GM10847 (cell line): ENCODE data around the gene WASL.

ENCODE experiments used
- POLR2A ChIP-seq: IDR thresholded peaks from 2 replicates; pipeline ENCODE4 v1.6.1; 2011; ENCODE audit not compliant: insufficient read length; ENCODE audit errors: extremely low read depth

WASL gene

GRCh38 chr7:123687161-123687560 lies 61.6 kb downstream of the WASL start:
- TF ChIP-seq POLR2A, result no peak

- TF ChIP-seq POLR2A, result no peak
Measured at GRCh38 chr7:123682690-123683089, 66.1 kb downstream of the WASL start.

- no peak for TF ChIP-seq POLR2A
Measured at GRCh38 chr7:123681561-123681960, 67.2 kb downstream of the WASL start.

GRCh38 chr7:123680580-123680979 lies 68.2 kb downstream of the WASL start:
- no peak for TF ChIP-seq POLR2A

DNA sequence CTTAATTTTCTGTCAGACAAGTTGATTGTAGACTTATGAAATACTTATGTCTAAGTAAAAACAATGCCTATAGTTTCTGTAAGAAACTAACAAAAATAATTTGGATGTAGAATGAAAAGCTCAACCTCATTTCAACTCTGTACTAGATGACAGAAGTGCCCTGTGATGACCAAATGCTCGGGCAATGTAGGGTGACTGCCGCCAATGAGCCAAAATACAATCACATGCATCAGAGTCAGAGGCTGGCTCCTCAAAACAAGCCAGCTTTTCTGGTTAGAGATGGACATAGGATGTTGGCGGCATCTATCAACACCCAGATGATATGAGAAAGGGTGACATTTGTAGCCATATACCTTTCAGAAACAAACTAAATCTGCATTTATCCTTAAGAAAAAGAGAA lies 69.2 kb downstream of the WASL start:
- TF ChIP-seq POLR2A, result no peak

- no peak for TF ChIP-seq POLR2A
Measured at GRCh38 chr7:123677061-123677715, 71.6 kb downstream of the WASL start.

DNA sequence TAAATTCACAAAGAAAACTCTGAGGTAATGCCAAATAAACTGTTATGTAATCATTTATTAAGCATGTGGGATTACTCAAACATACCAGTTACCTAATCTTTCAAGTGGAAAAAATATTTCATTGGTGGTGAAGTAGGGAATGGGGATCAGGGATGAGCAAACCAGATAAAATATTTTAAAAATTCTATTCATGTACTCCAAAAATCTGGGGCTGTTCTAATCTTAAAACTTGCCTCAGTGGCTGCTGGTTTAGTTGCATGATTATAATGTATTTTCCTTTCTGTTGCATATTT lies 73.7 kb downstream of the WASL start:
- no peak for TF ChIP-seq POLR2A

DNA sequence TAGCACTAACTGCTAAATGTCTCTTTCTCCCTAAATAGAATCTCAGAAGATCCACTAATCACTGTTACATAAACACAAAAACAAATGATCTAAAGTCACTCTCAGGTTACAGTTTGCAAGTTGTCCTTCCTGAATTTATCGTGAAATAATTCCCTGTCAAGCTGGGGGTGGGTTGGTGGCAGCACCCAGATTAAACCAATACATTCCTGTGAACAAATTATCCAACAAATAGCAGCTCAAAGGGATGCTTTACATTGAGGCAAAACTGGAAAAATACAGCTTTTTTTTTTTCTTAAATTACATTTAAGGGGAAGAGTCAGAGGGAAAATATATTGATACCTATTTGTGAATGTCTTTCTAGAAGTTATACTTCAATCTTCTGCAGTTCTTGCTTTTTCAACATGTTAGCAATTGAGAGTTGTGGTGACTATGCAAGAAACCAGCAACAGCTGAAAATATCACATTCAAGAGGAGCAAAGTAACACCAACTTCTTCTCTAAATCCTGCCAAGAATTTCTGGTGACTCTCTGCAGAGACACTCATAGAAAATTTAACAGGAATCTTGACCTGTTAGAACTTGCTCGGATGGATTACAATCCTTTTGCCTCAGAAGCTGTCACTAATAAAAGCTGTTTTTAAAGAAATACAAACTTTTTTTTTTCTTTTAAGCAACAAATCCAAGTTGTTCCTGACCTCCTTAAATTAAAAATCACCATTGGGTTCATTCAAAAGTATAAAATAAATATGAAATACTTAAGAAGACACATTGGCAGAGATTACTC lies 74.2 kb downstream of the WASL start:
- no peak for TF ChIP-seq POLR2A

DNA sequence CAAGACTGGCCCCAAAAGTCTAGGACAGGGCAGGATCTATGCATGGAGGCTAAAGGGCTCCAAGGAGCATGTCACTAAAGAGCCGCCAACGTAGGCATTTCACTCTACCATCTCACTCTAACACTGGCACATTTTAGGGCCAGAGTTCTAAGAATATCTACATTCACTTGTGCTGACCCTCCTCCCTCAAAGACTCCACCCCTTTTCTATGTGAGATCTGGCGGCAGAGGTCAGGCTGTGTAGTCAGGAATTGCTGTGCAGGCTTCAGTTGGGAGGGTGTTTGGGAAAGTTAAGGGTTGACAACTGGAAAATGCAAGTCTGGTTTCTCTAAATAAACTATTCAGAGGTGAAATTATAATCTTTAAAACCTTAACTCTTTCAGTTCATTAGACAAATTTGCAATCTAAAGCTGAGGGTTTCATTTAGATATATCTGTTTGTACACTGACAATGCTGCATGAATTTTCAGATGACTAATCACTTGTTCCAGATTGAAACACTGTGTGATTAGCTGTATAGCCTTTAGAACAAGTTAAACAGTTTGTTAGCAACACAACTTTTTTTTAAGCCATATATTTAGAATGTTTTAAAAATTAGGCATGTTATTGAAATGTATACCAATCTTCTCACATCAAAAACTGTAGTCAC lies 74.9 kb downstream of the WASL start:
- TF ChIP-seq POLR2A, result no peak

- no peak for TF ChIP-seq POLR2A
Measured at GRCh38 chr7:123673137-123673732, 75.6 kb downstream of the WASL start.

GRCh38 chr7:123669485-123669884 lies 79.3 kb downstream of the WASL start:
- TF ChIP-seq POLR2A, result no peak

DNA sequence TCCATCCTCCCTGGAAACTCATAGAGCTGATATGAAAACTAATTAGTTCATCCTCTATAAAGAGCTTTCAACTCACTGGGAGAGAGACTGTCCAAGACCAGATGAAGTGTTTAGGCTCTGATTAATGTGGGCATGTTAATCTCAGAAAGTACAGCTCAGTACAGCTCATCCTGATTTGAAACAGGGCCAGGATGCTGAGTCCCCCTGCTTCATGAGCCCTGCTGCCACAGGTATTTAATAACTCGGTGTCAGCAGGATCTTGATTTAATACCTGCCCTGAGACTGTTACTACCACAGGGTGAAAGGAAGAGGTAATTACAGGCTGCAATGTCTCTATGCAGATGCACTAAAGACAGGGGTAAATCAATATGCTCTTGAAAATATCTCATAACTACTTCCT lies 82.3 kb downstream of the WASL start:
- TF ChIP-seq POLR2A, result no peak

DNA sequence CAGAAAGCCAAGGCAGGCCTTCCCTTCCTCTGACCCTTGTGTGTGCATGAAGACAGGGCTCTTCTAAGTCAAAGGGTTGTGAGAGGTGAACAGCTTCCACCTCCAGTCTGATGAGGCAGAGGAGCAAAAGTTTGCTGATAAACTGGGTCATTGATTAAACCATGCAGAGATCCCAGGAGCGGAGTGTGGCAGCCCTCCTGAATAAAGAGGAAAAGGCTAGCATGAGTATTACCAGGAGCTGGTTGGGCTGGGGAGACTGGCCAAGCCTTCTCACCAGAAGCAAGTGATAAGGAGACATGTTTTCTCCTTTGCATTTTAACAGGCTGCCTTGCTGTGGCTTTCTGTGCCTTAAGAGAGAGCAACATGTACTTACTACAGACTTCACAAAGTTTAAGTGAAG lies 82.9 kb downstream of the WASL start:
- TF ChIP-seq POLR2A, result no peak

DNA sequence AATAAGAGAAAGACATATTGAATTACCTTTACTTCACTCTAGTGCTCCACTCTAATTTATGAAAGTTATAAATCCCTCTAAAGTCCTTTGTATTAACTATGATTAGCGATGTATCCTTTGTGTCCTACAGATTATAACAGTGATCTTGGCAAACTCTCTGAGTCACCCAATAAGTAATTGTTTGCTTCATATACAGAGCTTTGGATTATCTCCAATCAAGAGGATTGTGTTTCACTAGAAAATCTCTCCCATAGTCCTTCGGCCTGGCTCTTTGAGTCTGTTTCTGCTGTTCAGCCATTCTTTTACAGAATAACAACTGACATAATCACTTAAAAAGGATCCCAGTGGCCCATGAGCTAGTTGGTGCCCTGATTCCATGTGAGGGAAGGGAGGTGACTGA lies 83.6 kb downstream of the WASL start:
- no peak for TF ChIP-seq POLR2A

DNA sequence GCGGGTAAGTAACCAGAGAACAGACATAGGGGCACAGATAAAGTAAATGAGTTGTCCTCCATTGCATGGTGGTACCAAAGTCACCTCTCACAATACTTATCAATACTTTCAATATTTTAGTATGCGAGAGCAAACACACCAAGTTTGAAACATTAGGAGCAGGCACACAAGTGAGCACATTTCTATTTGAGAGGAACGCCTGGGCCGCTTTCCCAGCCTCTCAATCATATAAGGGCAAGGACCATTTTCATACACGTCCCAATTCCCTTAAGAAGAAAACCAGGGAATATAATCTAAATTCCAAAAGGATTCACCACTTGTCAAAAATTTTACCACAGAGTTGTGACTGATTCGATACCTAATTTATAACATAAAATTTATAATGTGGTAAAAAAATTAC lies 85.6 kb downstream of the WASL start:
- no peak for TF ChIP-seq POLR2A

- no peak for TF ChIP-seq POLR2A
Measured at GRCh38 chr7:123662755-123663154, 86.0 kb downstream of the WASL start.

DNA sequence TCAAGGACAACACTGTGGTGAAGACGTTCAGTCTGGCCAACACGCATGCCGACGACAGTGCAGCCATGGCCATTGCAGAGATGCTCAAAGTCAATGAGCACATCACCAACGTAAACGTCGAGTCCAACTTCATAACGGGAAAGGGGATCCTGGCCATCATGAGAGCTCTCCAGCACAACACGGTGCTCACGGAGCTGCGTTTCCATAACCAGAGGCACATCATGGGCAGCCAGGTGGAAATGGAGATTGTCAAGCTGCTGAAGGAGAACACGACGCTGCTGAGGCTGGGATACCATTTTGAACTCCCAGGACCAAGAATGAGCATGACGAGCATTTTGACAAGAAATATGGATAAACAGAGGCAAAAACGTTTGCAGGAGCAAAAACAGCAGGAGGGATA lies 86.5 kb downstream of the WASL start:
- no peak for TF ChIP-seq POLR2A

- no peak for TF ChIP-seq POLR2A
Measured at GRCh38 chr7:123661765-123662164, 87.0 kb downstream of the WASL start.
